Measurements from ENCODE around the gene KLK11.

DNA sequence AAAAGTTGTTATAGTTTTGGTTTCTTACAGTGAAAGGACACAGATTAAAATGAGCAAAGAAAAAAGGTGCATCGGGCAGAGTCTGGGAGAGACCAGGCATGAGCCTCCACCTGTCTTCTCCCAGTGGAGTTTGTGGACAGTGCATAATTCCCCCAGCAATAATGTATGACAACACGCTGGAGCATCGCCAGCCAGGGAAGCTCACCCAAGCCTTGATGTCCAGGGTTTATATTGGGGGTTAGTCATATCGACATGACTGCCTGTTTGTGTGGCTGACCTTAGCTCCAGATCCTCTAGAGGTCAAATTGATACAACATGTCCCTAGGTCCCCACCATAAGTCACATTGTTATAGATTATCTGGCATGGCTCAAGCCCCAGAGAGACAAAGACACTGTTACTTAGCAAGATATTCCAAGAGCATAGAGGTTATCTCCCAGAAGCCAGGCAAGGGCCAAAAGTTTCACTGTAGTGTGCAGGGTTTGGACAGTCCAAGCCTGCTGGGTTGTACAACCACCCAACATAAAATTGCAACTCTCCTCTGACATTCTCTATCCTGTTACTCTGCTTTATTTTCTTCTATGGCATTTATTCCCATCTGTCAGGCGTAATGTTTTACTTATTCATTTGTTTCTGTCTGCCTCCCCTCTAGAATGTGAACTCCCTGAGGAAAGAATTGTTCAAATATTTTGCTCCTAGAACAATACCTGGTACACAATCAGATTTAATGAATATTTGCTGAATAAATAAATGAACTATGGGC is 44.1 kb upstream of the KLK11 start:
- TF ChIP-seq, protein P1, sequence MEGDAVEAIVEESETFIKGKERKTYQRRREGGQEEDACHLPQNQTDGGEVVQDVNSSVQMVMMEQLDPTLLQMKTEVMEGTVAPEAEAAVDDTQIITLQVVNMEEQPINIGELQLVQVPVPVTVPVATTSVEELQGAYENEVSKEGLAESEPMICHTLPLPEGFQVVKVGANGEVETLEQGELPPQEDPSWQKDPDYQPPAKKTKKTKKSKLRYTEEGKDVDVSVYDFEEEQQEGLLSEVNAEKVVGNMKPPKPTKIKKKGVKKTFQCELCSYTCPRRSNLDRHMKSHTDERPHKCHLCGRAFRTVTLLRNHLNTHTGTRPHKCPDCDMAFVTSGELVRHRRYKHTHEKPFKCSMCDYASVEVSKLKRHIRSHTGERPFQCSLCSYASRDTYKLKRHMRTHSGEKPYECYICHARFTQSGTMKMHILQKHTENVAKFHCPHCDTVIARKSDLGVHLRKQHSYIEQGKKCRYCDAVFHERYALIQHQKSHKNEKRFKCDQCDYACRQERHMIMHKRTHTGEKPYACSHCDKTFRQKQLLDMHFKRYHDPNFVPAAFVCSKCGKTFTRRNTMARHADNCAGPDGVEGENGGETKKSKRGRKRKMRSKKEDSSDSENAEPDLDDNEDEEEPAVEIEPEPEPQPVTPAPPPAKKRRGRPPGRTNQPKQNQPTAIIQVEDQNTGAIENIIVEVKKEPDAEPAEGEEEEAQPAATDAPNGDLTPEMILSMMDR (IDR thresholded peaks at IDR 0.05; ENCODE audit: control extremely low read depth in 1 of 3, insufficient read depth in 1 of 3, low read depth in 1 of 3, low read length in 3 of 3): no peak
- TF ChIP-seq SP2 (IDR thresholded peaks at IDR 0.05; ENCODE audit: low read length) (no peak), GABPA (IDR thresholded peaks at IDR 0.05; ENCODE audit: borderline replicate concordance, insufficient read depth, low read length) (no peak), CHD2 (IDR thresholded peaks at IDR 0.05; ENCODE audit: low read length) (no peak), POLR2A (IDR thresholded peaks at IDR 0.05; ENCODE audit: control extremely low read depth in 1 of 2, low read depth in 2 of 2, low read length in 2 of 2) (no peak), EP300 (IDR thresholded peaks at IDR 0.05; ENCODE audit: borderline replicate concordance in 1 of 2, low read depth in 2 of 2, low read length in 2 of 2) (no peak)

All from H1 (cell line).